ENCODE measurements around the gene LRRC37A3.
"Not testable (repeated sequence)": the region's sequence is repeated elsewhere in the genome, so short reads cannot be mapped to it uniquely, and the experiment has no call there.

DNA sequence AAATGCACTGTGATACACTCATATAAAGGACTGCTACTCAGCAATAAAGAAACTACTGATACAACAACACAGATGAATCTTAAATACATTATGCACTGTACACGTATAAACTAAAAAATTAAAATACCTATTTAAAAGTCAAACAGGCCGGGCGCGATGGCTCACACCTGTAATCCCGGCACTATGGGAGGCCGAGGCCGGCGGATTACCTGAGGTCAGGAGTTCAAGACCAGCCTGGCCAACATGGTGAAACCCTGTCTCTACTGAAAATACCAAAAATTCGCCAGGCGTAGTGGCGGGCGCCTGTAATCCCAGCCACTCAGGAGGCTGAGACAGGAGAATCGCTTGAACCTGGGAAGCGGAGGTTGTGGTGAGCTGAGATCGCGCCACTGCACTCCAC is 1.7 kb downstream of the LRRC37A3 start:
- TF ChIP-seq, protein P1, sequence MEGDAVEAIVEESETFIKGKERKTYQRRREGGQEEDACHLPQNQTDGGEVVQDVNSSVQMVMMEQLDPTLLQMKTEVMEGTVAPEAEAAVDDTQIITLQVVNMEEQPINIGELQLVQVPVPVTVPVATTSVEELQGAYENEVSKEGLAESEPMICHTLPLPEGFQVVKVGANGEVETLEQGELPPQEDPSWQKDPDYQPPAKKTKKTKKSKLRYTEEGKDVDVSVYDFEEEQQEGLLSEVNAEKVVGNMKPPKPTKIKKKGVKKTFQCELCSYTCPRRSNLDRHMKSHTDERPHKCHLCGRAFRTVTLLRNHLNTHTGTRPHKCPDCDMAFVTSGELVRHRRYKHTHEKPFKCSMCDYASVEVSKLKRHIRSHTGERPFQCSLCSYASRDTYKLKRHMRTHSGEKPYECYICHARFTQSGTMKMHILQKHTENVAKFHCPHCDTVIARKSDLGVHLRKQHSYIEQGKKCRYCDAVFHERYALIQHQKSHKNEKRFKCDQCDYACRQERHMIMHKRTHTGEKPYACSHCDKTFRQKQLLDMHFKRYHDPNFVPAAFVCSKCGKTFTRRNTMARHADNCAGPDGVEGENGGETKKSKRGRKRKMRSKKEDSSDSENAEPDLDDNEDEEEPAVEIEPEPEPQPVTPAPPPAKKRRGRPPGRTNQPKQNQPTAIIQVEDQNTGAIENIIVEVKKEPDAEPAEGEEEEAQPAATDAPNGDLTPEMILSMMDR (IDR thresholded peaks at IDR 0.05): not testable (repeated sequence)
- TF ChIP-seq POLR2A (IDR thresholded peaks at IDR 0.05): not testable (repeated sequence)
